GM18907 (cell line): ENCODE data around the gene DCAF6.
"Not testable (repeated sequence)": the region's sequence is repeated elsewhere in the genome, so short reads cannot be mapped to it uniquely, and the experiment has no call there.

Experiments
- ATAC-seq: cut with Tn5 transposase; IDR thresholded peaks from one replicate; pipeline ENCODE4 v1.9.1; 2021; ENCODE audit warnings: mild to moderate bottlenecking, moderate library complexity; ENCODE audit not compliant: unreplicated experiment

The DCAF6 gene

GRCh38 chr1:168009322-168009721 lies 72.8 kb downstream of the DCAF6 start:
- ATAC-seq: no peak

DNA sequence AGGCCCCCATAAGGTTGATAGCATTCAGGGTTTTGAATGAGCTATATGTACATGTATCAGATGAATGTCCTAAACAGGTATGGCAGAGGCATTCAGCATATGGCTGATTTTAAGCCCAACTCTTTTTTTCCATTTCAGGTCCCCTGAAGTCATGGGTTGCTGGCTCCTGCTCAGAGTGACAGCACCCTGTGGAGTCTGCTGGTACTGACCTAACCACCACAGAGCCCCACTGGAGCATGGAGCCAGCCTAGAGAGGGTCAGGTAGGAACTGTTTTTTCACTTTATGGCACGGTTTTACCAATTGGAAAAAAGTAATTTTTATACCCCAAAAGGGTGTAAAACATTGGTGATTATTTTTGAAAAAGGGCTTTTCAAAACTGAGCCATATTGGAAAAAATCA lies 82.9 kb downstream of the DCAF6 start:
- no peak for ATAC-seq

- no peak for ATAC-seq
Observed at GRCh38 chr1:168031198-168031597, 94.7 kb downstream of the DCAF6 start.

GRCh38 chr1:168031627-168032026 lies 95.1 kb downstream of the DCAF6 start:
- no peak for ATAC-seq

DNA sequence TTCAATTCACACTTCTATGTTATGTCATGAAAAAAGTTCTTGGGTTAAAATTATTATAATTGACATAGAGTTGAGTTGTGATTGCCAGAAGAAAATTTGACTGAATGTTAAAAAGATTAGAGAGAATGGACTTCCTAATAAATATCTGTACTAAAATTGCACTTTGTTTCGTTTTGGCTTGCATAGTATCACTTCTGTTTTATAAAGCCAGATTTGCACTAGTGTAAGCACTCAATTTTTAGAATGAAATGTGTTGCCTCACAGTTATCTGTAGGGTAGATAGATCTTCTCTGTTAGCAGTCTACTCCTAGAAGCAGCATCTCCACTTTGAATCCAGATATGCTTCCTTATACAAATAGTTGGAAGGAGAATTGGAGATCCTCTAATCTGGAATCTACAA lies 95.5 kb downstream of the DCAF6 start:
- no peak for ATAC-seq

DNA sequence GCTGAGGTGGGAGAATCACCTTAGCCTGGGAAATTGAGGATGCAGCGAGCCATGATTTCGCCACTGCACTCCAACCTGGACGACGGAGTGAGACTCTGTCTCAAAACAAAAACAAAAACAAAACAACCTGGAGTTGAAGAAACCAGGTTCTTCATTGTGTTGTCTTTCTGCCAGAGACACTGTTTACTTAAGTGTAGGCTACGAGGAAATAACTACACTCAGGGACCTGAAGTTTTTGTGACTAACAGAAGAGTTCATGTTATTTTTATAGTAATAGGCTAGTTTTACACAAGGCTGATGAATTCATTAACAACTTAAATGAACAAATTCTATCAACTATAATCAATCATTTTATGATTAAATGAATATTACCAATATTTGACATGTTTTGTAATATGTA lies 98.9 kb downstream of the DCAF6 start:
- no peak for ATAC-seq

DNA sequence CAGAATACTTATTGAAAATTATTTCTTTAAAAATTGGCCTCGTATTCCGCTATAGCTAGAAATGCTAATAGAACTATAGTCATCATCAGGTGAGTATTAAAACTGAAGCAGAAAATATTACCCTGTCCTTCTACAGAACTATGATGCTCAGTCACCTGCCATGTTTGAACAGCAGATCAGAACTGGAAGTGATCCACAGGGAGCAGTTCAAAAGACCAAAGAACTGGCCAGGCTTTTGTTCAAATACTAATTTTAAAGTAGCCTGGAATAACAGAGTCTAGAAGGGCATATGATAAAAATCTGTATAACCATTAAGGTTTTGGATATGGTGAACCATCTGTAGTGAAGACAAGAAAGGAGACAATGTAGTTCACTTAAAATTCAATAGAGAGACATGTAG lies 105.9 kb downstream of the DCAF6 start:
- no peak for ATAC-seq

- ATAC-seq: no peak
Observed at GRCh38 chr1:168045311-168045710, 108.8 kb downstream of the DCAF6 start.

- no peak for ATAC-seq
Observed at GRCh38 chr1:168050307-168050706, 113.8 kb downstream of the DCAF6 start.

DNA sequence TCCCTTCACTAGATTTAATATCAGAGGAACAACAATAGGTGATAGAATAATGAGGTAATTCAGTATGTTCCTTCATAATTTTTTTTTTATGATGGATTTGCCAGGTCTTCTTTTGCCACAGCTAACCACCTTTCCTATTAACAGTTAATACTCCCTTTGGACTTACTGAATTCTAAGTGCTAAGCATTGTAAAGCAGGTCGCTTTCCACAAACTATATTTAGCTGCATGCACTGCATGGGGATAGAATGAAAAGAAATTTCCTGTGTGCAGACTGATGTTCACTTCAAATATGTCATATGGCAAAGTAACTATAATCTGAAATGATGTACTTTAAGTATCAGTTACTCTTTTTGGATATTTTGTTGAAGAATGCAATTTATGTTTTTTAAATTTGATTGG lies 114.4 kb downstream of the DCAF6 start:
- no peak for ATAC-seq

DNA sequence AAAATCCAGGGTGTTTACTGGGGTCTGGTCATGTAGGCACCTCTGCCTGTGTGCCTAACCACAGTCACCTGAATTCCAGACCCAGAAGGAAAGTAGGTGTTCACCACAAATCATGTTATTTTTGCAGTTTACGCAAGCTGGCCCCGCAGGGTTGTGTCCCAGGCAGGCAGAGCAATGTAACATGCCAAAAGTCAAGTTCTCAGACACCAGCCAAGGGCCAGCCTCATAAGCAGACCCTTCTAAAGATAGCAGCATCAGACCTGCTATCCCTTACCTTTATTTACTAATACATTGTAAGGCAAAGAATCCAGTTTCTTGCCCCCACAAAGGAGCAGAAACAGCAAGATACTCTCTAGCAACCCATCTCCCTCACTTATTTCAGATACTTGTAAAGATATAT lies 117.2 kb downstream of the DCAF6 start:
- no peak for ATAC-seq

DNA sequence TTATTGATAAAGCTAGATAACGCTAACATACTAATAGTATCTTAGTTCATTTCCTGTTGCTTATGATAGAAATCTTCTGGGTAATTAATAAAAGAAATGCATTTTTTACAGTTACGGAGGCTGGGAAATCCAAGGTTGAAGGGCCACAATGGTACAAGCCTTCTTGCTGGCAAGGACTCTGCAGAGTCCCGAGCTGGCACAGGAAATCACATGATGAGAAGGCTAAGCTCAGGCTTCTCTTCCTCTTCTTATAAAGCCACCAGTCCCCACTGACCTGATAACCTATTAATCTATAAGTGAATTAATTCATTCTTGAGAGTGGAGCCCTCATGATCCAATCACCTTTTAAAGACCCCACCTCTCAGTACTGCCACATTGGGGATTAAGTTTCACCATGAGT lies 117.6 kb downstream of the DCAF6 start:
- ATAC-seq: no peak

- ATAC-seq: not testable (repeated sequence)
Observed at GRCh38 chr1:168056152-168056551, 119.7 kb downstream of the DCAF6 start.

- no peak for ATAC-seq
Observed at GRCh38 chr1:168057355-168057754, 120.9 kb downstream of the DCAF6 start.

- no peak for ATAC-seq
Observed at GRCh38 chr1:168057921-168058320, 121.4 kb downstream of the DCAF6 start.

DNA sequence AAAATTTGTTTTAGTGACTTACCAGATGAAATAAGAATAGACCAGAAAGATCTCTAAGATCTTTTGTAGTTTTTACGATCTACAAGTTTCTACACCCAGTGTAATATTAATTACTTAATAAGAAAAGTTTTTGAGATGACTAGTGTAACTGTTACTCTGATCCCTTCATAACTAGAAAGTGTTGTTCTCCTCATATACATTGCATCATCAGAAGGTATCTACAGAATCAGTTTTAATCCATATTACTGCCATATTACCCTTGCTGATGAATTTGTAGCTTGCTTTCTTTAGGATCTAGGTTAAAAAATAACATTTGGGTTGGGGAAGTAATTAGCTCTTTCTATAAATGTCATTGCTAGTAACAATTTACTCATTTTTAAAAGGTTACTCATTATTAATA lies 127.7 kb downstream of the DCAF6 start:
- ATAC-seq: no peak

GRCh38 chr1:168065506-168065905 lies 129.0 kb downstream of the DCAF6 start:
- ATAC-seq: no peak

- no peak for ATAC-seq
Observed at GRCh38 chr1:168069384-168069783, 132.9 kb downstream of the DCAF6 start.

DNA sequence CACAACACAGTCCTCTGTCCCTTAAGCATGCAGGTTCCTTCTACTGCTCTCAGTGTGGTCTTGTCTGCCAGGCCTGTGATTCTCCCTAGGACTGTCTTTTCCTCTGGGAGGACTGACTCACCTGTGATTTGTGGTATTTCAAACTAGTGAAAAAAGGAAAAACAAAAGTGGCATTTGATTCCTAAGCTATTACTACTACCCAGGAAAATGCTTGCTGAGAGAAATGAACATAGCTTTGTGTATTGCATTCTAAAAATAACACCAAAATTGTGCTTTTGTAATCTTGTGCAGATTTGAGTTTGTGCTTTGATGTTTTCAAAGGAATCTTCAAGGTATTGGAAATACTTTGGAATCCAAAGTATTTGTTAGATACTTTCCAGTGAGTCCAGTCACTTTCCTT lies 143.3 kb downstream of the DCAF6 start:
- ATAC-seq: no peak

- ATAC-seq: no peak
Observed at GRCh38 chr1:168081373-168082007, 145.0 kb downstream of the DCAF6 start.

GRCh38 chr1:168082008-168082876 lies 145.8 kb downstream of the DCAF6 start:
- ATAC-seq: peak; percentile 88
